NCI-H2107 (cell line): ENCODE results near the gene CLDN11.
A peak's percentile ranks its signal among the peaks of the same experiment; 100 is the strongest.

Experiments
- DNase-seq: peaks from one replicate; lab custom pipeline; 2025; lab: John Stamatoyannopoulos, UW

CLDN11 gene

GRCh38 chr3:170418422-170419398 is at the start of gene CLDN11:
TSS of gene CLDN11 (plus strand) at chr3:170418868. CDS start at chr3:170419067, 199 bp downstream.
- peak; percentile 32 for DNase-seq

- DNase-seq, result no peak
Observed at GRCh38 chr3:170368921-170369320, 49.7 kb upstream of the CLDN11 start.

GRCh38 chr3:170372190-170372879 is 46.3 kb upstream of the CLDN11 start:
- DNase-seq, result peak; percentile 22

- DNase-seq, result no peak
Observed at GRCh38 chr3:170383567-170383966, 35.1 kb upstream of the CLDN11 start.

- no peak for DNase-seq
Observed at GRCh38 chr3:170386468-170386867, 32.2 kb upstream of the CLDN11 start.

- no peak for DNase-seq
Observed at GRCh38 chr3:170387950-170388349, 30.7 kb upstream of the CLDN11 start.

- DNase-seq, result no peak
Observed at GRCh38 chr3:170391108-170391507, 27.6 kb upstream of the CLDN11 start.

GRCh38 chr3:170397685-170398084 is 21.0 kb upstream of the CLDN11 start:
- DNase-seq, result no peak

GRCh38 chr3:170405101-170405500 is 13.6 kb upstream of the CLDN11 start:
- no peak for DNase-seq

GRCh38 chr3:170410428-170411029 is 8.1 kb upstream of the CLDN11 start:
- no peak for DNase-seq

- no peak for DNase-seq
Observed at GRCh38 chr3:170413291-170413690, 5.4 kb upstream of the CLDN11 start.

- peak; percentile 78 for DNase-seq
Observed at GRCh38 chr3:170414202-170414663, 4.4 kb upstream of the CLDN11 start.

GRCh38 chr3:170417090-170417489 is 1.6 kb upstream of the CLDN11 start:
- DNase-seq, result no peak

GRCh38 chr3:170419557-170420087 is 954 bp downstream of the CLDN11 start:
- DNase-seq, result no peak

- DNase-seq, result no peak
Observed at GRCh38 chr3:170420307-170420821, 1.7 kb downstream of the CLDN11 start.

- DNase-seq, result no peak
Observed at GRCh38 chr3:170421111-170421641, 2.5 kb downstream of the CLDN11 start.

GRCh38 chr3:170421758-170422157 is 3.1 kb downstream of the CLDN11 start:
- DNase-seq, result no peak

GRCh38 chr3:170423001-170423615 is 4.4 kb downstream of the CLDN11 start:
- no peak for DNase-seq

- DNase-seq, result no peak
Observed at GRCh38 chr3:170424879-170425278, 6.2 kb downstream of the CLDN11 start.

- peak; percentile 80 for DNase-seq
Observed at GRCh38 chr3:170425491-170426239, 7.0 kb downstream of the CLDN11 start.
